ENCODE data around the gene IPMK. TPM values are rescaled to one million over a fixed set of nuclear protein-coding genes. Genes with fewer than 3 reads are reported as not detected.

IPMK gene
- total RNA-seq, 1 experiment from 2014 or later = 11.1 TPM

DNA sequence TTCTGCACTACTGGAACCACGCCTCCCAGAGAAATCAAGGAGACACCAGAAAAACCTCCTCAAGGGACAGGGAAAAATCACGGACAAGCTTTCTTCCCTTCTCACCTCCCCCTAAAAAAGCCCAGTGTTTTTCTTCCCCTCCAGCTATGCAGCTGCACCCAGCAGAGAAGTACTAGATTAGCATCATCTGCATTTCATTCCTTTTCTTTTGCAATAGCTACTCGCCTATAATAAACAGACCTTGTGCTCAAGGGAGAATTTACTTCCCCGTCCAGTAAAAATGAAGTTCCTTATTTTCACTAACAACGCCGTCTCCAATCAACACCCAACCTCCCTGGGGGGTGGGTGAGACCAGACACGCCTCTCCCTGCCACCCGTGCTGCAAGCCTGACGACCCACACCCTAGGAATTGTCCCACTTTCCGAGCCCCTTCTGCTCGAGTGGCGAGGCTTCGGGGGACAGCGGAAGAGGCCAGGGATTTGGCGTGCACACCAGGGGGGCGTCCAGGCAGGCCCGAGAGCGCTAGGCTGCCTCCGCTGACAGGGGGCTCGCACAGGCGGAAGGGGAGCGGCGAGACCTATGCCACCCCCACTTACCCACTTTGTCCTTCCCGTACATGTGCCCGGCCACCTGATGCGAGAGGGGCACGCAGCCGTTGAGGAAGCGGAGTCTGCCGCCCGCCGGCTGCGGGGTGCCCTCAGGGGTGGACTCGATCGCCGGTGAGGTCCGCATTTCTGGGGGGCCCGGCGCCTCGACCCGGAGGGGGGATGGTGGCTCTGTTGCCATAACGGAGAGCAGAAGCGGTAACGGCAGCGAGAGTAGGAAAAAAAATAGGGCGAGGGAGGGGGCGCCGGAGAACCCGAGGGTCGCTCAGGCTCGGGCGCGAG is 625 bp downstream of the IPMK start:
- DNase-seq = peak; percentile 69 to 86
- peaks cover 26% of the 10 kb centered on the region for H3F3A ChIP-seq (ENCODE audit: insufficient read depth, low read depth)
- 0 out of 2 replicates have a peak, but pooled peaks cover 2% of the 10 kb centered on the region for H3K36me3 ChIP-seq (ENCODE audit: low read depth)
- peak overlapping the region; percentile 77 for H2AFZ ChIP-seq
- no peaks in the 10 kb centered on the region for H3K27me3 ChIP-seq (ENCODE audit: insufficient read depth, low read depth)
- no peaks in the 10 kb centered on the region for H3K9me2 ChIP-seq (ENCODE audit: insufficient read depth)
- peak overlapping the region; percentile 66 for H3K4me3 ChIP-seq
- H3K27ac ChIP-seq = peak overlapping the region; percentile 65
- H3K79me2 ChIP-seq (ENCODE audit: low read depth) = peaks cover 65% of the 10 kb centered on the region
- TSS peak; percentile 43 for BruUV-seq (replicated peaks)
- TF ChIP-seq, protein P1, sequence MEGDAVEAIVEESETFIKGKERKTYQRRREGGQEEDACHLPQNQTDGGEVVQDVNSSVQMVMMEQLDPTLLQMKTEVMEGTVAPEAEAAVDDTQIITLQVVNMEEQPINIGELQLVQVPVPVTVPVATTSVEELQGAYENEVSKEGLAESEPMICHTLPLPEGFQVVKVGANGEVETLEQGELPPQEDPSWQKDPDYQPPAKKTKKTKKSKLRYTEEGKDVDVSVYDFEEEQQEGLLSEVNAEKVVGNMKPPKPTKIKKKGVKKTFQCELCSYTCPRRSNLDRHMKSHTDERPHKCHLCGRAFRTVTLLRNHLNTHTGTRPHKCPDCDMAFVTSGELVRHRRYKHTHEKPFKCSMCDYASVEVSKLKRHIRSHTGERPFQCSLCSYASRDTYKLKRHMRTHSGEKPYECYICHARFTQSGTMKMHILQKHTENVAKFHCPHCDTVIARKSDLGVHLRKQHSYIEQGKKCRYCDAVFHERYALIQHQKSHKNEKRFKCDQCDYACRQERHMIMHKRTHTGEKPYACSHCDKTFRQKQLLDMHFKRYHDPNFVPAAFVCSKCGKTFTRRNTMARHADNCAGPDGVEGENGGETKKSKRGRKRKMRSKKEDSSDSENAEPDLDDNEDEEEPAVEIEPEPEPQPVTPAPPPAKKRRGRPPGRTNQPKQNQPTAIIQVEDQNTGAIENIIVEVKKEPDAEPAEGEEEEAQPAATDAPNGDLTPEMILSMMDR (conservative IDR thresholded peaks at IDR 0.05) = no peak
- TF ChIP-seq EZH2 (IDR thresholded peaks at IDR 0.05; ENCODE audit: low read depth) = no peak
- peaks cover 27% of the 10 kb centered on the region for H3K4me1 ChIP-seq (replicated peaks; ENCODE audit: insufficient read depth)
- no peaks in the 10 kb centered on the region for H3K9me3 ChIP-seq (ENCODE audit: insufficient read depth, low read depth)
- ChIA-PET CTCF (interaction anchor here (0.7 kb wide), 2 partner anchors 8 to 30 kb away, joined by 3 to 4 read pairs; no protein-coding TSS in a partner anchor), POLR2A (ENCODE audit: unreplicated experiment) (interaction anchor here (0.6 to 0.7 kb wide), 4 partner anchors 30 to 1705 kb away, joined by 3 to 5 read pairs (median 3); no protein-coding TSS in a partner anchor)
- H4K20me1 ChIP-seq (ENCODE audit: insufficient read depth) = no peaks in the 10 kb centered on the region
- H3K4me2 ChIP-seq = peak overlapping the region; percentile 96
- intact Hi-C loops (cut with micrococcal nuclease; ENCODE audit: unreplicated experiment) = loop anchor here (1.0 to 2.0 kb wide), 2 partner anchors 30 to 87 kb away; no protein-coding TSS in a partner anchor

DNA sequence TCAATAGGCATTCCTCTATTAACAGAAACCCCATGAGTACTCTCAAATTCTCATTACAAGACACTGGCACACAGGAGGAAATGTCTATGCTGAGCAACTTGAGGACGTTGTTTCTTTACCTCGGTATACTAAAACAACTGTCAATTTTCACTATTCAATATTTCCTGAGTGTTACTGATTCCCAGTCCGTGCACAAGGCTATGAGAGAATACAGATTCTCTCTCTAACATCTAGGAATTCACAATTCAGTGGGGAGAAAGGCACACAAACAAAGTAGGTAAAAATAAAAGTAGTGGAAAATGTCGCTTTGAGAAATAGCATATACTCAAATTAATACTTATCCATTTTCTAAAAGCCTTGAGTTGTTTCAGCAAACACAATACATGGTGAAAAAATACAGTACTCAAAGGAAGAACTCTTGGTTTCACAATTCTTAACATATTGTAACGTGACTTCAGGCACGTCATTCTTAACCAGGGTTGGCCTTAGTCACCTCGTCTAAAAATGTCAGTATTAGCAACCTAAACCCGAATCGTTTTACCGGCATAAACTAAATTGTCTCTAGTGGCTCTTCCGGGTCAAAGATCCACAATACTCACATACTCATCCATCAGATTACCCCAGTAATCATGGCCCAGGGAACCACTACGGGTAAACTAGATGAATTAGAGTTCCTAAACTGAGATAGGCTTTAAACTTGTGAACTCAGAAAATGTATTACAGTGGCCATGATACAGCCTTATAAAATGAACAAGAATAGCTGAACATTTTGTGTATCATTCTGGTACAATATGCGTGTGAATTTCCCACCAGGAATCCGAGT is 1.5 kb downstream of the IPMK start:
- Histone ChIP-seq H3K4me2 (peak overlapping the region; percentile 96), H3K9me3 (ENCODE audit: insufficient read depth, low read depth) (no peaks in the 10 kb centered on the region), H3F3A (ENCODE audit: insufficient read depth, low read depth) (peaks cover 26% of the 10 kb centered on the region), H4K20me1 (ENCODE audit: insufficient read depth) (no peaks in the 10 kb centered on the region), H3K4me3 (peak overlapping the region; percentile 66), H2AFZ (peak overlapping the region; percentile 77), H3K9me2 (ENCODE audit: insufficient read depth) (no peaks in the 10 kb centered on the region), H3K36me3 (ENCODE audit: low read depth) (no peaks in the 10 kb centered on the region), H3K27ac (peak overlapping the region; percentile 65), H3K79me2 (ENCODE audit: low read depth) (peaks cover 62% of the 10 kb centered on the region), H3K4me1 (replicated peaks; ENCODE audit: insufficient read depth) (peaks cover 27% of the 10 kb centered on the region), H3K27me3 (ENCODE audit: insufficient read depth, low read depth) (no peaks in the 10 kb centered on the region)
- intact Hi-C loops (cut with micrococcal nuclease; ENCODE audit: unreplicated experiment) = loop anchor here (2.0 kb wide), 1 partner anchor 29 kb away; no protein-coding TSS in a partner anchor
- ChIA-PET CTCF (interaction anchor here (0.7 kb wide), 2 partner anchors 9 to 29 kb away, joined by 3 to 4 read pairs; no protein-coding TSS in a partner anchor), POLR2A (ENCODE audit: unreplicated experiment) (interaction anchor here (0.6 to 0.7 kb wide), 3 partner anchors 29 to 1704 kb away, joined by 3 to 5 read pairs (median 3); no protein-coding TSS in a partner anchor)
- peak in 1 of 2 experiments; percentile 70 for DNase-seq
- no peak for TF ChIP-seq EZH2 (IDR thresholded peaks at IDR 0.05; ENCODE audit: low read depth)
- TF ChIP-seq, protein P1 (conservative IDR thresholded peaks at IDR 0.05) = no peak
- BruUV-seq (replicated peaks) = no TSS peak

DNA sequence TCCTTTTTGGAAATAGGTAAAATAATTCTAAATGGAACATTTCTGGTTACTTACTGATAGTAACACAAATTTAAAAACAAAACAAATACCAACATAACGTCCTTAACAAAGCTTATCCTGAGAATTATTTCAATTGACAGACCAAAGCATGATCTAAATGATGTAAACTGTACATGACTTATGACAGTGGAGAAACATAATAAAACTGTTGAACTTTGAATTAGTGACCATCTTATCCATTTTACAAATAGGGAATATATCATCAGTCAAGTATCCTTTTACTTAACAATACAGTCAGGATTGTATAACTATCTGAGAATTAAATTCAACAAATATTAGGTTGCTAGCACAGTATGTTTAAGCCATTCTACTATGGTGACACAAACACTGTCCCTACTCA is 2.4 kb downstream of the IPMK start:
- Histone ChIP-seq H3K9me2 (ENCODE audit: insufficient read depth) (no peaks in the 10 kb centered on the region), H3K36me3 (ENCODE audit: low read depth) (no peaks in the 10 kb centered on the region), H3F3A (ENCODE audit: insufficient read depth, low read depth) (peaks cover 25% of the 10 kb centered on the region), H3K4me1 (replicated peaks; ENCODE audit: insufficient read depth) (peaks cover 20% of the 10 kb centered on the region), H4K20me1 (ENCODE audit: insufficient read depth) (no peaks in the 10 kb centered on the region), H3K9me3 (ENCODE audit: insufficient read depth, low read depth) (no peaks in the 10 kb centered on the region), H2AFZ (no peak overlapping the region), H3K4me2 (peak overlapping the region; percentile 96), H3K27ac (no peak overlapping the region), H3K4me3 (peak overlapping the region; percentile 66; the same call in 1 of the 2 replicates), H3K79me2 (ENCODE audit: low read depth) (peaks cover 59% of the 10 kb centered on the region), H3K27me3 (ENCODE audit: insufficient read depth, low read depth) (no peaks in the 10 kb centered on the region)
- CTCF ChIA-PET = no interaction called here
- no peak for DNase-seq
- TF ChIP-seq, protein P1 (conservative IDR thresholded peaks at IDR 0.05) = no peak
- no peak for TF ChIP-seq EZH2 (IDR thresholded peaks at IDR 0.05; ENCODE audit: low read depth)
- POLR2A ChIA-PET (ENCODE audit: unreplicated experiment) = no interaction called here
- intact Hi-C loops (cut with micrococcal nuclease; ENCODE audit: unreplicated experiment) = loop anchor here (2.0 kb wide), 1 partner anchor 48 kb away; no protein-coding TSS in a partner anchor
- BruUV-seq (replicated peaks) = no TSS peak
